ENCODE results near the gene RHCG. TPM values are rescaled to one million over a fixed set of nuclear protein-coding genes. Genes with fewer than 3 reads are reported as not detected.

RHCG gene
- total RNA-seq, 1 experiment from 2014 or later: 0.28 TPM

DNA sequence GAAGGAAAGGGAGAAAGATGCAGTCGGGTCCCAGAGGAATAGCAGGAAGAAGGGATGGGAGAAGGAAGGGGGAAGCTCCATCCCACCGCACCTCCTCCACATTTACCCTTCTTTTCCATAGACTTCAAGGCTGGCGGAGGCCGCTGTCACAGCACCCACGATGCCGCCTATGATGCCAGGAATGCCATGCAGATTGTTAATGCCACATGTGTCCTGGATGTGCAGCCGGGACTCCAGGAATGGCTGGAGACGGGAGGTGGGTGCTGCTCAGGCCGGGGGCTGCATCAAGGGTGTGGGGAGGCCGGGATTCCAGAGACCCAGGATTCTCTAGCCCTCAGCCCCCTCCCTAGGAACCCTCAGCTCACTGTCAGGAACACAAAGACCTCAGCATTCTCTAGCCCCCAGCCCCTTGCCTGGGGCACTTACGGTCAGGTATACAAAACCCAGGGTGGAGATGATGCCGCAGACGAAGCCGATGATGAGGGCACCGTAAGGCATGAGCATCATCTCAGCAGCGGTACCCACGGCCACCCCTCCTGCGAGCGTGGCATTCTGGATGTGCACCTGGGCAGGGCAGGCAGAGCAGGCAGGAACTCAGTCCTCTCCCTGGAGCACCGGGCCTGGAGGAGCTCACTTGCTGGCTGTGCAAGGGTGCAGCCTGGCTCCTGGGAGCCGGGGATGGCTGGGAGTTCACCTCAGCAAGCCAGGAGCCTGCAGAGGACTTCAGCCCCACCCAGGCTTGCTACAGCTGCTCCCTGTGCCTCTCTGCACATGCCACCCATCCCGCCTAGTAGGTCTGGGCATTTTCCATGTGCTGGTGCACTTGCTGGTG lies 18.8 kb downstream of the RHCG start:
- no peak overlapping the region; the same call in 1 of the 2 replicates for H3K14ac ChIP-seq (ENCODE audit: insufficient read depth, low read length)
- H2BK120ac ChIP-seq (ENCODE audit: low read depth, low read length, poor library complexity, severe bottlenecking): no peak overlapping the region
- no peak overlapping the region for H4K5ac ChIP-seq (ENCODE audit: insufficient read length, low read depth, low read length)
- no peak overlapping the region for H3K4me3 Mint-ChIP-seq
- no peak overlapping the region for H2BK5ac ChIP-seq (ENCODE audit: insufficient read length, low read length)
- H4K20me1 ChIP-seq (ENCODE audit: control insufficient read depth, insufficient read depth, insufficient read length): no peaks in the 10 kb centered on the region
- H3K18ac ChIP-seq (ENCODE audit: insufficient read length, low read depth, low read length): no peak overlapping the region
- H4K91ac ChIP-seq (ENCODE audit: insufficient read length, low read depth, low read length): no peak overlapping the region
- no peak overlapping the region for H3K27ac ChIP-seq (ENCODE audit: insufficient read length, low read depth, low read length)
- no peak overlapping the region for H2BK15ac ChIP-seq (ENCODE audit: low read depth, low read length)
- no peak overlapping the region for H3K56ac ChIP-seq (ENCODE audit: insufficient read length, low read depth, low read length)
- no peak overlapping the region for H3K27ac Mint-ChIP-seq
- H3K4me2 ChIP-seq (ENCODE audit: insufficient read depth, insufficient read length, low read length): no peak overlapping the region
- no peak overlapping the region for H2BK20ac ChIP-seq (ENCODE audit: low read depth, low read length, poor library complexity, severe bottlenecking)
- no peaks in the 10 kb centered on the region for H3K9me3 ChIP-seq (ENCODE audit: control insufficient read depth, low read depth, low read length)
- no peaks in the 10 kb centered on the region for H3K4me1 ChIP-seq (ENCODE audit: insufficient read depth, low read length)
- H2BK12ac ChIP-seq (ENCODE audit: insufficient read length, low read depth, low read length): no peak overlapping the region
- no peaks in the 10 kb centered on the region for H3K36me3 Mint-ChIP-seq (ENCODE audit: insufficient read depth in 1 of 3, low read depth in 3 of 3)
- no peak overlapping the region for H3K4ac ChIP-seq (ENCODE audit: low read depth, low read length)
- no peaks in the 10 kb centered on the region; the same call in 1 of the 2 replicates for H3K27me3 ChIP-seq (ENCODE audit: insufficient read depth, low read length)
- H2AK5ac ChIP-seq (ENCODE audit: insufficient read length, low read length): no peak overlapping the region
- no peaks in the 10 kb centered on the region for H3K79me2 ChIP-seq (ENCODE audit: insufficient read depth, low read length)
- H3K9me3 Mint-ChIP-seq: no peaks in the 10 kb centered on the region
- H3K4me1 Mint-ChIP-seq: no peaks in the 10 kb centered on the region
- peaks cover 55% of the 10 kb centered on the region for H3K27me3 Mint-ChIP-seq (ENCODE audit: low read depth)
- H3K23me2 ChIP-seq (ENCODE audit: insufficient read length, low read depth, low read length, poor library complexity, severe bottlenecking): no peaks in the 10 kb centered on the region
- H3K9ac ChIP-seq (ENCODE audit: extremely low read depth, insufficient read length, low read length): no peak overlapping the region
- WGBS (ENCODE audit: extremely low coverage, insufficient read length, low lambda C conversion rate): no CpG with 5 or more reads among the region's 22 CpGs
- H4K8ac ChIP-seq (replicated peaks; ENCODE audit: insufficient read length, low read depth, low read length): no peak overlapping the region
- H2AFZ ChIP-seq (ENCODE audit: low read length): no peak overlapping the region
- no peak overlapping the region for H3K23ac ChIP-seq (ENCODE audit: insufficient read length, low read depth, low read length)
- no peak overlapping the region for H3T11ph ChIP-seq (ENCODE audit: low read length)
- no peaks in the 10 kb centered on the region for H3K79me1 ChIP-seq (ENCODE audit: insufficient read depth, low read depth, low read length, poor library complexity, severe bottlenecking)
- DNase-seq: no peak
- TF ChIP-seq CTCF (conservative IDR thresholded peaks at IDR 0.05): no peak

All from H9 (cell line).